DOHH2 (cell line): ENCODE measurements around the gene SEMA4D.

Experiments
- H3F3A ChIP-seq: fragments of 200-600 bp; sonication (generic), shearing (Covaris generic); 2 replicates; pipeline ENCODE4 v1.6.0; 2016; ENCODE audit warnings: antibody characterized with exemption, mild to moderate bottlenecking; ENCODE audit not compliant: control insufficient read depth, insufficient read depth
- H3K27ac ChIP-seq: fragments of 200-600 bp; sonication (generic); 2 replicates; pipeline ENCODE4 v1.5.1; 2014; ENCODE audit warnings: low read depth, mild to moderate bottlenecking, low read length, moderate library complexity
- H3K27me3 ChIP-seq: fragments of 200-600 bp; sonication (generic); 2 replicates; pipeline ENCODE4 v1.6.1; 2014; ENCODE audit warnings: mild to moderate bottlenecking, low read length, mixed read lengths; ENCODE audit not compliant: control insufficient read depth
- H3K36me3 ChIP-seq: fragments of 200-600 bp; sonication (generic); 2 replicates; pipeline ENCODE4 v1.6.1; 2014; ENCODE audit warnings: mild to moderate bottlenecking, low read length, moderate library complexity, mixed read lengths; ENCODE audit not compliant: control insufficient read depth
- H3K4me1 ChIP-seq: fragments of 200-600 bp; sonication (generic); 2 replicates; pipeline ENCODE4 v1.6.1; 2014; ENCODE audit warnings: mild to moderate bottlenecking, low read length, mixed read lengths; ENCODE audit not compliant: control insufficient read depth
- H3K4me2 ChIP-seq: fragments of 200-600 bp; sonication (generic); 2 replicates; pipeline ENCODE4 v1.6.0; 2014; ENCODE audit warnings: mild to moderate bottlenecking, low read length, moderate library complexity
- H3K4me3 ChIP-seq: fragments of 200-600 bp; sonication (generic); 2 replicates; pipeline ENCODE4 v1.5.1; 2014; ENCODE audit warnings: mild to moderate bottlenecking, low read length, mixed read lengths
- H3K79me2 ChIP-seq: fragments of 200-600 bp; sonication (generic); 2 replicates; pipeline ENCODE4 v1.6.1; 2014; ENCODE audit warnings: mild to moderate bottlenecking, low read length, mixed read lengths; ENCODE audit not compliant: control insufficient read depth
- H3K9me2 ChIP-seq: fragments of 200-600 bp; sonication (generic); replicated peaks from 2 replicates; pipeline ENCODE4 v1.6.1; 2014; ENCODE audit warnings: mild to moderate bottlenecking, low read length, mixed read lengths; ENCODE audit not compliant: control insufficient read depth
- H3K9me3 ChIP-seq: fragments of 200-600 bp; sonication (generic); 2 replicates; pipeline ENCODE4 v1.6.1; 2014; ENCODE audit warnings: antibody characterized with exemption, low read length, mixed read lengths; ENCODE audit not compliant: control insufficient read depth, insufficient read depth
- H4K20me1 ChIP-seq: fragments of 200-600 bp; sonication (generic); 2 replicates; pipeline ENCODE4 v1.6.0; 2014; ENCODE audit warnings: low read depth, mild to moderate bottlenecking, antibody characterized with exemption, low read length, moderate library complexity; ENCODE audit not compliant: control insufficient read depth, insufficient read depth
- CTCF ChIP-seq: fragments of 200-600 bp; sonication (generic); IDR thresholded peaks from one replicate; pipeline ENCODE4 v1.5.1; 2014; ENCODE audit warnings: antibody characterized with exemption, mild to moderate bottlenecking, low read depth, low read length; ENCODE audit not compliant: poor library complexity, severe bottlenecking
- EZH2phosphoT487 ChIP-seq: fragments of 200-600 bp; sonication (generic); IDR thresholded peaks from 2 replicates; pipeline ENCODE4 v1.6.1; 2017; ENCODE audit warnings: borderline replicate concordance, mild to moderate bottlenecking, antibody characterized with exemption, low read length, moderate library complexity, mixed read lengths

Gene SEMA4D

GRCh38 chr9:89505911-89506310, 8.0 kb upstream of the SEMA4D start:
- Histone ChIP-seq H3K27me3 (peaks cover 26% of the 10 kb centered on the region), H3K4me2 (no peak overlapping the region), H4K20me1 (no peaks in the 10 kb centered on the region), H3K27ac (no peak overlapping the region), H3K79me2 (no peaks in the 10 kb centered on the region), H3K9me3 (no peaks in the 10 kb centered on the region), H3K4me3 (no peak overlapping the region), H3K9me2 (no peaks in the 10 kb centered on the region), H3K4me1 (peaks cover 7% of the 10 kb centered on the region), H3K36me3 (no peaks in the 10 kb centered on the region), H3F3A (no peaks in the 10 kb centered on the region)
- TF ChIP-seq CTCF (no peak), EZH2phosphoT487 (no peak)

- Histone ChIP-seq H3K79me2 (no peaks in the 10 kb centered on the region), H3K27ac (no peak overlapping the region), H3K36me3 (no peaks in the 10 kb centered on the region), H3K27me3 (peaks cover 21% of the 10 kb centered on the region), H3K9me3 (no peaks in the 10 kb centered on the region), H4K20me1 (no peaks in the 10 kb centered on the region), H3F3A (no peaks in the 10 kb centered on the region), H3K4me3 (no peak overlapping the region), H3K9me2 (no peaks in the 10 kb centered on the region), H3K4me1 (peaks cover 7% of the 10 kb centered on the region), H3K4me2 (no peak overlapping the region)
- TF ChIP-seq EZH2phosphoT487 (no peak), CTCF (no peak)
Observed at GRCh38 chr9:89505048-89505447, 7.1 kb upstream of the SEMA4D start.

- Histone ChIP-seq H3K4me2 (no peak overlapping the region), H3K79me2 (no peaks in the 10 kb centered on the region), H4K20me1 (no peaks in the 10 kb centered on the region), H3K9me2 (no peaks in the 10 kb centered on the region), H3K4me1 (peaks cover 16% of the 10 kb centered on the region), H3K9me3 (no peaks in the 10 kb centered on the region), H3K4me3 (no peak overlapping the region), H3F3A (no peaks in the 10 kb centered on the region), H3K27ac (no peak overlapping the region), H3K36me3 (no peaks in the 10 kb centered on the region), H3K27me3 (peaks cover 14% of the 10 kb centered on the region)
- TF ChIP-seq EZH2phosphoT487 = no peak
- TF ChIP-seq CTCF = no peak
Observed at GRCh38 chr9:89502671-89503070, 4.8 kb upstream of the SEMA4D start.

- H3K9me3 ChIP-seq = no peaks in the 10 kb centered on the region
- H3K4me3 ChIP-seq = no peak overlapping the region
- no peaks in the 10 kb centered on the region for H3K36me3 ChIP-seq
- H3K79me2 ChIP-seq = peaks cover under 1% of the 10 kb centered on the region
- TF ChIP-seq CTCF (no peak), EZH2phosphoT487 (no peak)
- H3K4me2 ChIP-seq = no peak overlapping the region
- H3K4me1 ChIP-seq = peaks cover 12% of the 10 kb centered on the region
- peaks cover 14% of the 10 kb centered on the region for H3K27me3 ChIP-seq
- H3F3A ChIP-seq = no peaks in the 10 kb centered on the region
- H3K27ac ChIP-seq = no peak overlapping the region
- H4K20me1 ChIP-seq = no peaks in the 10 kb centered on the region
- H3K9me2 ChIP-seq = no peaks in the 10 kb centered on the region
Observed at GRCh38 chr9:89502038-89502601, 4.2 kb upstream of the SEMA4D start.
